ENCODE data around the gene B4GALT6. TPM values are rescaled to one million over a fixed set of nuclear protein-coding genes. Genes with fewer than 3 reads are reported as not detected.

B4GALT6 gene
- total RNA-seq, 2 donors from 2014 or later = 0.52 to 1.8 TPM

GRCh38 chr18:31702449-31702848, 18.1 kb upstream of the B4GALT6 start:
- Mint-ChIP-seq H3K36me3 (ENCODE audit: low read depth) (no peaks in the 10 kb centered on the region), H3K4me1 (peaks cover 6% of the 10 kb centered on the region), H3K9me3 (no peaks in the 10 kb centered on the region), H3K27me3 (no peaks in the 10 kb centered on the region), H3K4me3 (no peak overlapping the region), H3K27ac (no peak overlapping the region)
- no peak for ATAC-seq (replicated peaks)

- no peak for ATAC-seq (replicated peaks)
- Mint-ChIP-seq H3K27ac (no peak overlapping the region), H3K27me3 (no peaks in the 10 kb centered on the region), H3K4me1 (peaks cover 6% of the 10 kb centered on the region), H3K9me3 (no peaks in the 10 kb centered on the region), H3K36me3 (ENCODE audit: low read depth) (no peaks in the 10 kb centered on the region), H3K4me3 (no peak overlapping the region)
Observed at GRCh38 chr18:31701744-31702143, 17.4 kb upstream of the B4GALT6 start.

GRCh38 chr18:31700990-31701389, 16.6 kb upstream of the B4GALT6 start:
- H3K36me3 Mint-ChIP-seq (ENCODE audit: low read depth) = no peaks in the 10 kb centered on the region
- H3K4me1 Mint-ChIP-seq = peaks cover 6% of the 10 kb centered on the region
- peaks cover under 1% of the 10 kb centered on the region for H3K27me3 Mint-ChIP-seq
- ATAC-seq (replicated peaks) = no peak
- no peak overlapping the region for H3K27ac Mint-ChIP-seq
- no peak overlapping the region for H3K4me3 Mint-ChIP-seq
- no peaks in the 10 kb centered on the region for H3K9me3 Mint-ChIP-seq

GRCh38 chr18:31697351-31698298, 13.2 kb upstream of the B4GALT6 start:
- ATAC-seq (replicated peaks) = no peak
- Mint-ChIP-seq H3K4me1 (peaks cover 4% of the 10 kb centered on the region), H3K9me3 (no peaks in the 10 kb centered on the region)

GRCh38 chr18:31695989-31696388, 11.6 kb upstream of the B4GALT6 start:
- no peak overlapping the region for H3K4me3 Mint-ChIP-seq
- no peak overlapping the region for H3K27ac Mint-ChIP-seq
- no peaks in the 10 kb centered on the region for H3K4me1 Mint-ChIP-seq
- no peaks in the 10 kb centered on the region for H3K9me3 Mint-ChIP-seq
- H3K36me3 Mint-ChIP-seq (ENCODE audit: low read depth) = no peaks in the 10 kb centered on the region
- H3K27me3 Mint-ChIP-seq = peaks cover 18% of the 10 kb centered on the region
- ATAC-seq (replicated peaks) = no peak

More at GRCh38 chr18:31697351-31698298, 13.2 kb upstream of the B4GALT6 start:
- Mint-ChIP-seq H3K27me3 (peaks cover 14% of the 10 kb centered on the region), H3K27ac (no peak overlapping the region), H3K36me3 (ENCODE audit: low read depth) (no peaks in the 10 kb centered on the region), H3K4me3 (no peak overlapping the region)

GRCh38 chr18:31694297-31694696, 9.9 kb upstream of the B4GALT6 start:
- H3K4me1 Mint-ChIP-seq = no peaks in the 10 kb centered on the region
- no peak overlapping the region for H3K4me3 Mint-ChIP-seq
- H3K27me3 Mint-ChIP-seq = peaks cover 18% of the 10 kb centered on the region
- no peak overlapping the region for H3K27ac Mint-ChIP-seq
- no peak for ATAC-seq (replicated peaks)
- H3K9me3 Mint-ChIP-seq = no peaks in the 10 kb centered on the region
- H3K36me3 Mint-ChIP-seq (ENCODE audit: low read depth) = no peaks in the 10 kb centered on the region

GRCh38 chr18:31688606-31689005, 4.2 kb upstream of the B4GALT6 start:
- no peak overlapping the region for H3K27ac Mint-ChIP-seq
- H3K36me3 Mint-ChIP-seq (ENCODE audit: low read depth) = peaks cover 6% of the 10 kb centered on the region
- ATAC-seq (replicated peaks) = no peak
- no peaks in the 10 kb centered on the region for H3K9me3 Mint-ChIP-seq
- H3K27me3 Mint-ChIP-seq = peaks cover 30% of the 10 kb centered on the region
- H3K4me1 Mint-ChIP-seq = peaks cover 5% of the 10 kb centered on the region
- no peak overlapping the region for H3K4me3 Mint-ChIP-seq

GRCh38 chr18:31686986-31687928, 2.9 kb upstream of the B4GALT6 start:
- Mint-ChIP-seq H3K4me1 (peaks cover 5% of the 10 kb centered on the region), H3K4me3 (no peak overlapping the region), H3K36me3 (ENCODE audit: low read depth) (peaks cover 6% of the 10 kb centered on the region), H3K9me3 (no peaks in the 10 kb centered on the region), H3K27me3 (peaks cover 30% of the 10 kb centered on the region), H3K27ac (no peak overlapping the region)
- no peak for ATAC-seq (replicated peaks)

- H3K4me3 Mint-ChIP-seq = no peak overlapping the region
Observed at GRCh38 chr18:31686572-31686971, 2.2 kb upstream of the B4GALT6 start.

GRCh38 chr18:31685097-31686082, 1.0 kb upstream of the B4GALT6 start:
- H3K4me1 Mint-ChIP-seq = peaks cover 5% of the 10 kb centered on the region
- peak; percentile 81 for ATAC-seq (replicated peaks)
- H3K27ac Mint-ChIP-seq = no peak overlapping the region
- peaks cover 6% of the 10 kb centered on the region for H3K36me3 Mint-ChIP-seq (ENCODE audit: low read depth)
- no peaks in the 10 kb centered on the region for H3K9me3 Mint-ChIP-seq
- peak overlapping the region; percentile 68 for H3K4me3 Mint-ChIP-seq
- peaks cover 39% of the 10 kb centered on the region for H3K27me3 Mint-ChIP-seq

More at GRCh38 chr18:31686572-31686971, 2.2 kb upstream of the B4GALT6 start:
- no peaks in the 10 kb centered on the region for H3K9me3 Mint-ChIP-seq
- H3K27ac Mint-ChIP-seq = no peak overlapping the region
- H3K4me1 Mint-ChIP-seq = peaks cover 5% of the 10 kb centered on the region
- ATAC-seq (replicated peaks) = no peak
- H3K27me3 Mint-ChIP-seq = peaks cover 31% of the 10 kb centered on the region
- peaks cover 6% of the 10 kb centered on the region for H3K36me3 Mint-ChIP-seq (ENCODE audit: low read depth)

GRCh38 chr18:31683968-31684278, 458 bp downstream of the B4GALT6 start:
- H3K27me3 Mint-ChIP-seq = peaks cover 48% of the 10 kb centered on the region
- no peak overlapping the region for H3K27ac Mint-ChIP-seq
- peak overlapping the region; percentile 83 for H3K4me3 Mint-ChIP-seq
- no peaks in the 10 kb centered on the region for H3K9me3 Mint-ChIP-seq
- H3K4me1 Mint-ChIP-seq = peaks cover 5% of the 10 kb centered on the region
- peaks cover 6% of the 10 kb centered on the region for H3K36me3 Mint-ChIP-seq (ENCODE audit: low read depth)
- ATAC-seq (replicated peaks) = no peak

- no peak for ATAC-seq (replicated peaks)
- peaks cover 53% of the 10 kb centered on the region for H3K27me3 Mint-ChIP-seq
- H3K4me3 Mint-ChIP-seq = peak overlapping the region; percentile 83
- H3K4me1 Mint-ChIP-seq = peaks cover 5% of the 10 kb centered on the region
- peaks cover 6% of the 10 kb centered on the region for H3K36me3 Mint-ChIP-seq (ENCODE audit: low read depth)
- H3K9me3 Mint-ChIP-seq = no peaks in the 10 kb centered on the region
- H3K27ac Mint-ChIP-seq = no peak overlapping the region
Observed at GRCh38 chr18:31683106-31683505, 1.3 kb downstream of the B4GALT6 start.

GRCh38 chr18:31680831-31681568, 3.4 kb downstream of the B4GALT6 start:
- no peak for ATAC-seq (replicated peaks)
- peaks cover 43% of the 10 kb centered on the region for H3K27me3 Mint-ChIP-seq
- no peaks in the 10 kb centered on the region for H3K9me3 Mint-ChIP-seq
- H3K4me1 Mint-ChIP-seq = peaks cover 5% of the 10 kb centered on the region
- no peak overlapping the region for H3K27ac Mint-ChIP-seq
- H3K4me3 Mint-ChIP-seq = no peak overlapping the region
- peaks cover 6% of the 10 kb centered on the region for H3K36me3 Mint-ChIP-seq (ENCODE audit: low read depth)

All from activated T-helper 17 cell treated with anti-CD3 and anti-CD28 coated beads, Interleukin-2, amount 50 U/mL, for 72 hours (primary cell).